Mucosa of descending colon (tissue), 3 donors: ENCODE data around the gene IDH2. TPM values are rescaled to one million over a fixed set of nuclear protein-coding genes. Genes with fewer than 3 reads are reported as not detected.

Source experiments
- ATAC-seq: fragments of 200-7000 bp; cut with Tn5 transposase; one replicate; pipeline ENCODE4 v1.9.1; 2020; ENCODE audit warnings: mild to moderate bottlenecking, moderate library complexity
- DNase-seq, 3 donors: peaks; one replicate each; pipeline ENCODE4 v3.0.0-alpha.2; 2020
- H3K36me3 ChIP-seq: fragments of 200-600 bp; one replicate; pipeline ENCODE4 v1.8.0; 2021; ENCODE audit warnings: low read depth, mild to moderate bottlenecking
- H3K4me1 ChIP-seq: fragments of 200-600 bp; one replicate; pipeline ENCODE4 v1.8.0; 2021; ENCODE audit warnings: low read depth, mild to moderate bottlenecking
- H3K4me3 ChIP-seq: fragments of 200-600 bp; one replicate; pipeline ENCODE4 v1.8.0; 2021; ENCODE audit warnings: mild to moderate bottlenecking
- H3K9me3 ChIP-seq: fragments of 200-600 bp; one replicate; pipeline ENCODE4 v1.8.0; 2021; ENCODE audit warnings: mild to moderate bottlenecking
- CTCF ChIP-seq: fragments of 200-600 bp; IDR thresholded peaks from one replicate; pipeline ENCODE4 v1.8.0; 2022; ENCODE audit warnings: antibody characterized with exemption, mild to moderate bottlenecking
- intact Hi-C, 2 donors: fragments of 100-400 bp; cut with DNase I in 1 of 2; cut with micrococcal nuclease in 1 of 2; formaldehyde crosslinking; loops; one replicate each; pipeline versions ENCODE4 v1.11.0 to v1.11.1; 2022; cut with DNase I, micrococcal nuclease
- total RNA-seq, 3 donors: library from RNA; stranded (reverse); fragmentation: NEBNext Ultra II Directional in 2 of 3; extraction: Animal tissue kit (Norgen Biotek cat#: 25700) in 2 of 3; gene quantifications; one replicate each; pipeline versions ENCODE4 v1.2.1 to v1.2.4, GENCODE V29; 2021 to 2023
- donor health status: DM: no; HTN: no; CAD: no; lungs with moderate emphysema.
- donor health status: DM: no; HTN: no; CAD: no.
- donor health status: DM: no; HTN: yes; CAD: no.

The IDH2 gene
- total RNA-seq, 3 donors from 2014 or later = 84.8 to 262 (median 124) TPM

- H3K4me3 ChIP-seq = no peak overlapping the region
- no peak for ATAC-seq
These were observed 11.9 kb downstream of the IDH2 start for GRCh38 chr15:90090226-90090848.

DNA sequence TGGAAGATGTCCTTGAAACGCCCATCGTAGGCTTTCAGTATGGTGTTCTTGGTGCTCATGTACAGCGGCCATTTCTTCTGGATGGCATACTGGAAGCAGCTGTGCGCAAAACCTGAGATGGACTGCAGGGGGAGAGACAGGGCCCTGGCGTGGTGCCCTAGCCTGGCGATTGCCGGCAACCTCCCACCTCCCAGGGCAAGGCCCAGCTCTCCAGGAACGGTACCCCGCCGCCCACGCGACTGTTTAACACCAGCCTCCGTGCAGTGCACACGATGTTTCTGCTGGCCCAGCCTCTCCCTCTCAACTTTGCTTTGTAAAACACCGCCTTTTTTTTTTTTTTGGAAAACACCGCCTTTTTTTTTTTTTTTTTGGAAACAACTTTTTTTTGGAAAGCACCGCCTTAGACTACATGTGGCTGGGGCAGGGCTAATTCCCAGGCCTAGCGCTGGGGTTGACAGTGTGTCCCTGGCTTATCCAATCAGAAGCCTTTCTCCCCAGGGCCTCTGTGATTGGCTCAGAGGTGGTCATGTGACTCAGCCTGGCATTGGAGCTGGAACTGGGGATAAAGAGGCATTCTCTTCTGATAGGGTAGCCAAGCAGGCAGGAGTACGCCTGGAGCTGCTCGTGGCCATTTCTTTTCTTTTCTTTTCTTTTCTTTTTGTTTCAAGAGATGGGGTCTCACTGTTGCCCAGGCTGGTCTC, 14.7 kb downstream of the IDH2 start:
- no peak for DNase-seq
- ATAC-seq = peak; percentile 48
- no peak for TF ChIP-seq CTCF
- H3K9me3 ChIP-seq = no peaks in the 10 kb centered on the region
- intact Hi-C loops = no loop called here
- H3K4me3 ChIP-seq = no peak overlapping the region
- H3K36me3 ChIP-seq = peaks cover 9% of the 10 kb centered on the region
- H3K4me1 ChIP-seq = no peaks in the 10 kb centered on the region

More at GRCh38 chr15:90090226-90090848, 11.9 kb downstream of the IDH2 start:
- Histone ChIP-seq H3K4me1 (peaks cover 4% of the 10 kb centered on the region), H3K36me3 (no peaks in the 10 kb centered on the region), H3K9me3 (no peaks in the 10 kb centered on the region)
- no peak for DNase-seq
- intact Hi-C loops = no loop called here
- TF ChIP-seq CTCF = no peak

DNA sequence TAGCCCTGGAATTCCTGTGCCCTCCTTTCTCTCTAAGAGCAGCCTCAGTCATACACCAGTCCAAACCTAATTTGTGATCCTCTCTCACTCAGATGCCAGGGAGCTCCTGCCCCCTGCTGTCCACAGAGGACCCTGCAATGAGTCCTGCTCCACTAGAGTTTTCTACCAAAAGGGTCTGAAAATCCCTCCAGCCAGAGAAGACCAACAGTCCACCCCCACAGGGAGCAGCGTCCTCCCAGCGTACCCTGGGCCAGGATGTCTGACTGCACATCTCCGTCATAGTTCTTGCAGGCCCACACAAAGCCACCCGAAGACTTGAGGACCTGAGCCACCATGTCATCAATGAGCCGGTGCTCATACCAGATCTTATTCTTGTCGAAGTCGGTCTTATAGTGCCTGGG, 15.4 kb downstream of the IDH2 start:
- ATAC-seq = peak; percentile 67
- TF ChIP-seq CTCF = peak; percentile 65
- no peaks in the 10 kb centered on the region for H3K9me3 ChIP-seq
- H3K4me1 ChIP-seq = no peaks in the 10 kb centered on the region
- DNase-seq = peak; percentile 55 to 73 (median 71)
- no peak overlapping the region for H3K4me3 ChIP-seq
- intact Hi-C loops = no loop called here
- peaks cover 9% of the 10 kb centered on the region for H3K36me3 ChIP-seq

DNA sequence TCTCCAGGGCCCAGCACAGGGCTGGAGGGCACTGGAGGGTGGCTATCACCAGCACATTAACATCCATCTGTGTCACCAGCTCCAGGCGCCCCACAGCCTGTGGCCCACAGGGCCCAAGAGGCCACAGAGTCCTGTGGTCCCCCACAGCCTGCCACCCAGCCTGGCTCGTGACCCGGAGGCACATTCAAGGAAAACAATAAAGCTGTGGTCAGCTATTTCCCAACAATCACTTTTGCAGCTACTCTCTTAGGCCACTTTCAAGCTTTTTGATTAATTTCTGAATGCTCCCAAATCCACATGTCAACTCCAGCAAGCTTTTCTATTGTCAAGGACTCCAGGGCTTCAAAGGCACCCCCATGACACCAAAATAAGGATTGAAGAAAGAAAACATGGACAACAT, 16.7 kb downstream of the IDH2 start:
- TF ChIP-seq CTCF = no peak
- ATAC-seq (no peak), DNase-seq (no peak)
- peaks cover 9% of the 10 kb centered on the region for H3K36me3 ChIP-seq
- H3K4me1 ChIP-seq = no peaks in the 10 kb centered on the region
- H3K9me3 ChIP-seq = no peaks in the 10 kb centered on the region
- H3K4me3 ChIP-seq = no peak overlapping the region
- intact Hi-C loops = no loop called here

GRCh38 chr15:90084876-90085423, 17.3 kb downstream of the IDH2 start:
- DNase-seq = no peak
- no peak for ATAC-seq
- no peak for TF ChIP-seq CTCF
- Histone ChIP-seq H3K4me1 (no peaks in the 10 kb centered on the region), H3K36me3 (peaks cover 12% of the 10 kb centered on the region), H3K9me3 (no peaks in the 10 kb centered on the region), H3K4me3 (no peak overlapping the region)
- intact Hi-C loops = no loop called here
